Measurements from ENCODE around the gene LMBR1.

DNA sequence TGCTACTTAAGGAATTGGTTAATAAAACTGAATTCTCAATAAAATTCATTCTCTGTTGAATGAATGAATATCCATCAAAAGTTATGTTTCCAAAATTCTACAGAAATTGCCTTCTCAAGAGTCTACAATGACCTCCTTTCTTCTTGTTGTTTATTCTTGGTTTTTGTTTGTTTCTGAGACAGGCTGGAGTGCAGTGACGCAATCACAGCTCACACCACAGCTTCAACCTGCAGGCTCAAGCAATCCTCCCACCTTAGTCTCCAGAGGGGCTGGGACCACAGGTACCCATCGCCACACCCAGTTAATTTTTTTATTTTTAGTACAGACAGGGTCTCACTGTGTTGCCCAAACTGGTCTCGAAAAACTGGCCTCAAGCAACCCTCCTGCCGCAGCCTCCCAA, 97.6 kb downstream of the LMBR1 start:
- TF ChIP-seq CTCF (IDR thresholded peaks at IDR 0.05; ENCODE audit: borderline replicate concordance, extremely low read depth, low read length, poor library complexity, severe bottlenecking) (no peak), EZH2 (IDR thresholded peaks at IDR 0.05; ENCODE audit: borderline replicate concordance, low read depth, low read length, severe bottlenecking) (no peak)
